NOMO-1 treated with DMSO at 0.1 percent for 48 hours (cell line): ENCODE results near the gene PCDH15.
"Not testable (repeated sequence)": the region's sequence is repeated elsewhere in the genome, so short reads cannot be mapped to it uniquely, and the experiment has no call there.

ENCODE experiments used
- DNase-seq: peaks from one replicate; lab custom pipeline; 2025; ENCODE audit not compliant: unreplicated experiment; lab: John Stamatoyannopoulos, UW

Gene PCDH15

DNA sequence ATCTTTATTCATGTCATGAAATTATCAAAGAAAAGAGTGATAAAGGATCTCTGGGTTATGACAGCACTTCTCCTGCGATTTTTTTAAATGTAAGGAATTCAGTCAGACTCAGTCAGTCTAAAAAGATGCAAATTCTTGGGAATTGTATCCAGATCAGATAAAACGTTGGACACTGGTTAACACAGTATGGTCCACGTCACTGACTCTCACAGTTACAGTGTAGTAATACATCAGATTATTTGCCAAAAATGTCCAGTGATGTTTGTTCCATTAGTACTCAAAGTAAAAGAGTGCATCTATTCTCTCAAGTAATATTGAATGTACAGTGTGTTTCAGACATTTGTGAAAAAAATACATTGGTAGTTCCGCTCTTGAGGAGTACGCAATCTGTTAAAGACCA is 224.5 kb downstream of the PCDH15 start:
- no peak for DNase-seq

DNA sequence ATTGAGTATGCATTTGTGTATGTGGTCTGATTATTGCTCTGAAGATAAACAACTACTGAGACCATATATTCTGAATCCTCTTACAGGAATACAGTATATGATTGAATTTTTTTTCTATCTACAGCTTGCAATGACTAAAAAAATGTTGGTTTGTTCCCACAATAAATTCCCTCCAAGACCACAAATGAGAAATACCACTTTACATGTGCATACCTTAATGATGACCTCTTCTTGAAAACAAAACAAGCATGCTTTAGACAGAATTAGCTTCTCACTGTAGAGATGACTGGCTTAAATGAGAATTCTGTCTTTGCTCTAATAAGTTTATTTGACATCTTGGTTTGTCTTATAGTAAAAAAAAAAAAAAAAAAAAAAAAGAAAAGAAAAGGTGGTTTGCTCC is 241.5 kb downstream of the PCDH15 start:
- DNase-seq, result no peak

DNA sequence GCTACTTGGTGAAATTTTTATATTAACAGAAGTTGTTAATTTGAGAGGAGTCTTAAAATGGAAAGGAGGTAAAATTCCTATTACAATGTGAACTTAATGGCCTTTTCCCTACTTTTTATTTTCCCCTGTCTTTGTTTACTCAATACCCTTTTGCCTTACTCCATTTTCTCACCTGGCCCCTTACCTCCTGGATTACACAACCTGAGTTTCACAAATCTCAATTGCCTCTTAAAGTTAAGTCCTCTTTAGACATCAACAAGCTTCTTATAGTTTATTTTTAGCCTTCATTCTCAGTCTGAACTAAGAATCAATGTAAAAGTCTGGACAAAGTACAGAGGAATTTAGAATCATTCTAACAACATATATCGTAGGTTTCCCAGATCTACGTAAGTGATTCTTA is 247.0 kb downstream of the PCDH15 start:
- no peak for DNase-seq

DNA sequence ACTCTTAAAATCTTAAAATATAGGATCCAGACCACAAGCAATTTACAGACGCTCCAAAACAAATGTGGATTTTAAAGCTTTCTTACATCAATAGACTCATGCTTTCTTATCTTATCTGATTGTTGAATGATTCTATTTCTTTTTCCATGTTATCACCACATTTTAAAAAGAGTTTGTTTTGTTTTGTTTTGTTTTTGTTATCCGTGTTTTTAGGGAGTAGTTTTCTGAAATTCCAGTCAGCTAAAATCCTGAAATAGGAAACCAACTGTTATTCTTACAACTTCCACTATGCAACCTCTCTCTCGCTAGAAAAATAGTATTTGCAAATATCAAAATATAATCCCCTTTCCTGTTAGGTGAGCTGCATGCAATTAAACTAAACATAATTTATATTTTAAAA is 251.0 kb downstream of the PCDH15 start:
- DNase-seq, result no peak

DNA sequence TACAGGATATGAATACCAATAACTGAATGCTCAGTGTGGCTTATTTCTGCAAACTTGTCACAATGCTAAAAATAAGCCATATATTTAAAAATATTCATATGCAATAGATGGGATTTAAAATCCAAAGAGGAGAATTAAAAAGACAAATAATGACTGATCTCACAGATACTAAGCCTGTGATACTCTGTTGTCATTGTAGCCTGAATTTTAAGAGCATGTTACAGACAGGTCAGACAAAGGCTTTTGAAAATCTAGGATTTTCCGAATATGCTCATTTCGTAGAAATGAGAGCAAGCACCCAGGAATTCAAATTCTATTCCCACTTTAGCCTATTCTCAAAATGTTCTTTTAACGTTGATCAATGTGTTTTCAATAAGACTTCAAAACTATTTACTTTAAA is 269.7 kb downstream of the PCDH15 start:
- DNase-seq, result no peak

DNA sequence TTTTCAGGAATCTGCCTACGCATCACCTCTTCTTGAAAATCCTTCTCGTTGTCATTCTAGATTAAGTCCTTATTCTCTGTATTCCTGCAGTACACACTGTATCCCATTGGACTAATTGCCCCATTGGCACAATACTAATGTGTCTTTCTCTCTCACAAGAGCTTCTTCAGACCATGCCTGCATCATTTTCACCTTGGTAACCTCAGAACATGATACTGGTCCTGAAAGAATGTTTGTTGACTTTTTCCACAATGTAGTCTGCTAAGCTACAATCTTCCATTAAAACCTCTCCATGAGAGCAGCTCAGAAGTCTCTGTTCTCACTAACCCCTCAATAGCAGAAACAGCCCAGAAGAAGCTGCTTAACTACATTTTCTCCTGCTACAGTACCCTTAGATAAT is 270.7 kb downstream of the PCDH15 start:
- DNase-seq, result no peak

DNA sequence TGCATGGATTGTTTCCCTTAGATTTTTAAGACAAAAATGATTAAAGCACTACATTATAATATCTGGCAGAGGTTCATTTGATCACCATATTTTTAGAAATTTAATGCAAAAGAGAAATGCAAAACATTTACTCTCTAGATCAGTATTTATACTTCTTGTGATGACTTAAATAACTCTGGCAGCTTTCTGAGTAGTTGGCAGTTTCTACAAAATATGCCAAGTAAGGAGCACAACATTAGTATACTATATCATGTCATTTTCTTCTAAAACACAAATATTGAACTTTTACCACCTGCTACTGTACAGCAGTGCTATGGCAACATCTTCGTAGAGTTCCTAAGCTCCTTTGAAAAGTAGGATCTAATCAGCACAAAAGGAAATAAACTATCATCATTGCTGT is 275.2 kb downstream of the PCDH15 start:
- no peak for DNase-seq

DNA sequence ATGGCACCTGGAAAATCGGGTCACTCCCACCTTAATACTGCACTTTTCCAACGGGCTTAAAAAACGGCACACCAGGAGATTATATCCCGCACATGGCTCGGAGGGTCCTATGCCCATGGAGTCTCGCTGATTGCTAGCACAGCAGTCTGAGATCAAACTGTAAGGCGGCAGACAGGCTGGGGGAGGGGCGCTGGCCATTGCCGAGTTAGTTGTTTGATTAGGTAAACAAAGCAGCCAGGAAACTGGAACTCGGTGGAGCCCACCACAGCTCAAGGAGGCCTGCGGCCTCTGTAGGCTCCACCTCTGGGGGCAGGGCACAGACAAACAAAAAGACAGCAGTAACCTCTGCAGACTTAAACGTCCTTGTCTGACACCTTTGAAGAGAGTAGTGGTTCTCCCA is 285.8 kb downstream of the PCDH15 start:
- not testable (repeated sequence) for DNase-seq

DNA sequence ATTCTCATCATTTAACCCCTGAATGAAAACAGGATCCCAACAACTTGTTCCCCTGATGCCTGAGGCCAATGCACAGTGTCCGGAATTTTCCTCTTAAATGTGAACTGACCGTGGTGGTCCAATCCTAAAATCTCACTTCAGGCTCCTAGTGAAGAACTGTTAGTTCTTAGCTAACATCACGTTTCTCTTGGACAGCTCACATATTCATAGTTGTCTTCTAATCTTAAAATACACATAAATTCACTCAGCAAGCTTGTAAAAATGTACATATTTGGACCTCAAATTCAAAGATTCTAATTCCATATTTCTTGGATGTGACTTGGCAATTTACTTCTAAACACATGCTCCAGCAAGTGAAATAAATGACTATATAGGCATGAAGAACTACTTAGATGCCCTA is 297.2 kb downstream of the PCDH15 start:
- DNase-seq, result no peak

DNA sequence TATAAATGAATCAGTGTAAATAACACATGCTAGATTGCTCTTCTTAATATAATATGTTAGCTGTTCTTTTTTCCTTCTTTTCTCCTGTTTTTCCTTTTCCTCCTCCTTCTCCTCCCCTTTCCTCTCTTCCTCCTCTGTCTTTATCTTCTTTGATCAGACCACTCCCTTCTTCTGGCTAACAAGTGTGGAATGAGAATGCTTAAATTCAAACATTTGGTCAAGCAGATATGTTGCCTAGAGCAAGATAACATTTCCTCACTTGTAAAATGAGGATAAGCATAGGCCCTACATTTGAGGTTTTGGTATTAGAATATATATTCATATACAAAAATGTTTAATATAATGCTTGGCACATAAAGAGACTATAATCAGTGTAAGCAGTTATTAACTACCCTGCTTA is 299.1 kb downstream of the PCDH15 start:
- DNase-seq, result no peak

DNA sequence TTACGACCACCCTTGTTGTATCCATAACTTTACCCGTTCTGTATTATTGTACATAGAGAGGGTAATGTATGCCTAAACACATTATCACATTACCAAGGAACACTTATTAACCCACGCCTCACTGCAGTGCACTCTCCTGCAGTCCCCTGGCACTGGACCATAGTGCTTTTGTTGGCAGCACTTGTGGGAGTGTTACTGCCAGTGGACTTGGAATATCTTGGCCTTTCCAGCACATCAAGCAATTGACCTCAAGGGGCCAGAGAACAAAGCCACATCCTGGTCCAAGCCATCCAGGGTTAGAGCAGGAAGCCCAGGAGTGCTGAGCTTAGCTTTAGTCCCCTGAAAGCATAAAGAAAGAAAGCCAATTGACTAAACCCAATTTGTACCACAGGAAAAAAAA is 304.2 kb downstream of the PCDH15 start:
- no peak for DNase-seq

DNA sequence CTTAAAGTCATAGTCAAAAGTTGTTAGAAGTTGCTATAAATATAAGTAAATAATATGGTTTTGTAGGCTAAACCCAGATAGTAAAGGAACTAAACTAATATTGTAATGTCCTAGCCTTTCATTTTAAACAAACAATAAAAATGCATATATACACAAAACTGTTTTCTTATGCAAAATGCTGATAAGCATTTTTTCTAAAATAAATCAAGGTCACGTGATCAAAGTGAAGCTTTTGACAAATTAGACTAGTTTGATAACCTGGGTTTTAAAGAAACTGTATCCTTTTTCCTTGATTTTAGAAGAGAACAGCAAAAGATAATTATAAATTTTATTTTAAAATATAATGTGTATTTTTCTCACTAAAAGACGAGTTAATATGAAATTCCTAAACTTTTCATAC is 313.3 kb downstream of the PCDH15 start:
- DNase-seq, result no peak

DNA sequence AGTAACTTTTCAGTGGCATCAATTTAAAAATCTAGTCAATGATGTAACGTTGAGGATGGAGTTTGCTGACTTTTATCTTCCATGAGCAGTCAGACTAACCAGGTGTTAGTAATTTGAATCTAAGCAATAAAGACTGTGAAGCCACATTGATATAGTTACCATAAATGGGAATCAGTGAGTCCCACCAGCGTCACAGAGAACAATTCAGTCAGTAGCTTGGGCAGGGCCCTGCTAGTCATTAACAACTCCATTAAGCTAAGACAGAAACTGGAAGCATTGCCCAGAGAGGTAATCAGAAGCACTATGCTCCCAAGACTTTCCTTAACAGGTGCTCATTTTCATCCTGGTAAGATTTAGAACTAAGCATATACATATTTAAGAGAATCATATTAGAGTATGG is 315.1 kb downstream of the PCDH15 start:
- no peak for DNase-seq

DNA sequence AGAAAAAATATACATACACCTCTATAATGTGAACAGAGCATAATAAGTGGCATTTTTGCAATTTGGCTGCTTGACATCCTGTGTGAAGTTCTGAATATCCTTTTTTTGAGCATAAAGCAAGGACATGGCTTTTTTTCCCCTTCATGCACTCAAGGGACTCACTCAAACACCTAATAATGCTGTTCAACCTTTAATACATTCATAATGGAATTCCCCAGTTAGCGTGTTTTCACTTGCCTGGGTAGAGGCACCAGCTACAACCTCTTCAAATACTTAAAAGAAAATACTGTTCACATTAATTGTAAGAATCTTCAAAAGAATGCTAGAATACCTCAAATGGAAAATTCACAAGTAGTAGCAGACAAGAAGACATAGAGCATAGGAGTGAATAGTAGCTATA is 316.8 kb downstream of the PCDH15 start:
- DNase-seq, result no peak

DNA sequence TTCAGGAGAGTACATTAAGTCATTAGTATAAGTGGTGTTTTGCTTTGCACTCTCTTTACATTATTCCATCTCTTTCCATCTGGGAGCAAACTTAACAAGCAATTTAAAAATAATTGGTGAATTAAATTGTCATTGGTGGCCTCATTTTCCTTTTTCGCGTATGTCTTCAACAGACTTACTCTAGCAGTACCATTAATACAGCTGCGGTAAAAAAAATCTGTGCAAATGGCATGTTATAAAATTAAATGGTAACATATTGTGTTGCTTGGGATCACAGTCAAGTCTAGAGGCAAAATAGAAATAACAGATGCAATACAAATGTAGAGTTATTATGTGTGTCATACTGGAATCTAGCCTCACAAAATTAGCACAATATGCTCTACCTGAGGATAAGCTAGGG is 322.4 kb downstream of the PCDH15 start:
- no peak for DNase-seq

DNA sequence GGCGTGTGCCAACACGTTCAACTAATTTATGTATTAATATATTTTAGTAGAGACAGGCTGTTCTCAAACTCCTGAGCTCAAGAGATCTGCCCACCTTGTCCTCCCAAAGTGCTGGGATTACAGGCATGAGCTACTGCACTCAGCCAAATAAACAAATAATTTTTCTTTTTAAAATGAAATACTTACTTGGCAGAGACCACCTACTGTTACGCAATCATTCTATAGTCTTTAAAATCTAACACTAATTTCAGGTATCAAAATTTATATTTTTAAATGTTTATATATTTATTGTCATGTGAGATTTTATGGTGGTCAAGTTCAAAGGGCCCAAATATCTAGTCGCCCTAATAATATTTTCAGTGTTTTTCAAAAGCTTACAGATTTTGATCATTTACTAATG is 323.3 kb downstream of the PCDH15 start:
- DNase-seq, result no peak

DNA sequence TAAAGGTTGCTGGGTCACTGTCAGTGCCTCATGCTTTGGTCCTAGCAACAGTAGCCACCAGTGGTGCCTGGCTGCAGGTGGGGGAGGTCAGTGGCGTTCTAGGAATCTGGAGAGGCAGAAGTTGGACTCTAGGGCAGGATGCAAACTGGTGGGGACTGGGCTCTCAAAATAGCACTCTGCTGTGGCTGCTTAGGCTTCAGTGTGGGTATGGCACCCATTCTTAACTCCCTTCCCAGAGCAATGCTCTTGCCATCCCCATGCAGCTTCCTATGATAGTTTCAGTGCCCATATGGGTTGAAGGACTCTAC is 330.8 kb downstream of the PCDH15 start:
- no peak for DNase-seq

DNA sequence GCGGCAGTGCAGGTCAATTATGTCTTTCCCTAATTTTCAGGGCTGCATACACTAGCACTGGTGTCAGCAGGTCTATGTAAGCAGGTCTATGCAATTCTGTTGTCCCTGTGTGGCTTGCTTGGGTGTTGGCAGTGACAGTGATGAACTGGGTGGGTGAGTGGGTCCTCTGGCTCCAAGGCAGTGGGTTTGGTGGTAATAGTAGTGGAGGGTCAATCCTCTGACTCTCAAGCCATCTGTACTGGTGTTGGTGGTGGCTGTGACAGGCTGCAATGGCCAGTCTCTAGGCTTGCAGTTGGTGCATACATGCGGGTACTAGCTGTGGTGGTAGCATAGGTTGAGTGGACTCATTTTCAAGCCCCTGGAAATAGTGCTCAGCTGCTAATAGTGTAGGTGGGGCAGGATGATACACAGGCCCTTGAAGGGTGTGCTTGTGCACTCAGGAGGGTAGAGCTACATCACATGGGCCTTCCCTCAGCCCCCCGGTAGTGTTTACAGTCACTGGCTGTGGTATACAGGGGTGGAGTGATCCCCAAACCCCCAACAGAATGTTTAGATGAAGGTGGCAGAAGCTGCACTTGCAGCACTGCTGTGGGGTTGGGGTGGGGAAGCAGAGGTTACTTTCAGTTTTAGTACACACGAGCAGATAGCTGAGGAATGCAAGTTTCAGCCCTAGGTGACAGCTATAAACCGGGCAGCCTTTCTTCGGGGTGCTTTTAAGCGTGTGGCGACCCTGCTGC is 331.3 kb downstream of the PCDH15 start:
- no peak for DNase-seq

DNA sequence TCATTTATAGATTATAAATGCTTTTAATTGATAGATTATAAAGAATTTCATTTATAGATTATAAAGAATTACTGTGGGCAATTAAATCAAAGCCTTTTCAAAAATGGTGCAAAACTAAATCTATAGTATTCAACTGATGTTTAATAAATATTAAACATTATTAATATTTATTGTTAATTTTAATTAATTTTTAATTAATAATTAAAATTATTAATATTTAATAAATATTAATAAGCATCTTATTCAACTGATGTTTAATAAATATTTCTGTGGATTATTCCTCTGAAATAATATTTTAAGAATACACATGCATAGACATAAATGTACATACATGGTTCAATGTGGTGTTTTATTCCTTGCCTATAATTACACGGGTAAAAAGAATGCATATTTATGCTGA is 346.8 kb downstream of the PCDH15 start:
- DNase-seq, result no peak

DNA sequence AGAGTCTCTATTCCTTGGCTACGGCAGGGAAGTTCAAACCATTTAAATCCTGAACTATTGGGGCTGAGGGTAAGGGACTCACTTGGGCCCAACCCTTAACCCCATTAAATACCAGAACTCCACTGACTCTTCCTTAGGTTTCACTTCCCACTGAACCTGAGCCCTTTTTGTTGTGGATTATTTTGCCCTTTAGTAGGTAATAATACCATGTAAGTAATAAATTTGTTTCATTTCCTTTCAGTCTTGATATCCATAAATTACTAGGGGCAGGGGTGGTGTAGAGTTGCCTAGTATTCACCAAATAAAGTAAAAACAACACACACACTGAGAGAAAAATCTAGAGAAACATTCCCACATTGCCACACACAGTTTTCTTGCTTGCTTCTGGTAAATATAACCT is 352.0 kb downstream of the PCDH15 start:
- DNase-seq, result no peak

DNA sequence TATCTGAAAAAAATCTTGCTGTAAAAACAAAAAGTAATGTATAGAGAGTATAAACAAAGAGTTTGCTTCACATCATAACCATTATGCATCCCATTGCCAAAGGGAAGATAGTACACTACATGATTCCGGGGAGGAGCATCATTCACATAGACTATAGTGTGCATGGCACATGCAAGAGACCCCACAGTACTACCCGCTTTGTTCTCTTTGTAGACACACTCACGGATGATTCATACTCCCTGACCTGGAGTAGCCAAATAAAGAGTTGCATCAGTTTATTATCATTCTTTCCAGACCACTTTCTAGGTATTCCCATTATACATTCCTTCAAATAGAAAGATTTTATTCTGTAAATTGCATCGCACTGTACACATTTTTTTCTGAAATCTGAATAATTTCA is 356.9 kb downstream of the PCDH15 start:
- no peak for DNase-seq

DNA sequence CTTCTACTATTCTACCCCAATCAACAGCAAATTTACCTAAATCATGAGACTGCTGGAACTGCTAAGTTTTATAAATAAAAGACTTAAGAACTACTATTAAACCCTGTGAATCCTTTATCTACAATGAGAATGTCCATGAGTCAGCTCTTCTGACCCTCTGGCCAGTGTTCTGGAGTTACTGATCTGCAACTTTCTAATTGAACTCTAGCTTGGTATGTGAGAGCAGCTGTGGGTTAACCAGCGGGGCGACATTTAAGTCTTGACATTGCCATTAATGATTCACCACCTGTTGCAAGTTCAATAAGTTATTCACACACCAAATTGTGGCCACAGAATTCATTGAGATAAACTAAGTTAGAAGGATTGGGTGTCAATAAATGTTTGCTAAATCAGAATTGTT is 359.8 kb downstream of the PCDH15 start:
- DNase-seq, result no peak

DNA sequence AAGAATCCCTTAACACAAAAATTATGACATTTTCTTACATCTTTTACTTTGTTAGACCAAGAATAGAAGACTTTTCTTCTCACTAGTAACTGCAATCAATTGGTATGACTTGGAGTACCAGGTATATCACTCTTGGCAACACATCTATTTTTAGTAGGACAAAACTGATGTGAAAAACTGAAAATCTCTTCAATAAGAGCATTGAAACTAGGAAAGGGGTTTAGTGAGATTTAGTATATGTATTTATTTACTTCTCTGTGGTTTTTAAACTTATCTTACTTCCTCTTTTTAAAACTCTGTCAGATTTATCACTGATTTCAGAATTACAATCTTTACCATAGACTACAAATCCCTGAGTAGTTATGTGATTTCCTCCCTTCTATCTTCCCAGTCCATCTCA is 366.2 kb downstream of the PCDH15 start:
- DNase-seq, result no peak

DNA sequence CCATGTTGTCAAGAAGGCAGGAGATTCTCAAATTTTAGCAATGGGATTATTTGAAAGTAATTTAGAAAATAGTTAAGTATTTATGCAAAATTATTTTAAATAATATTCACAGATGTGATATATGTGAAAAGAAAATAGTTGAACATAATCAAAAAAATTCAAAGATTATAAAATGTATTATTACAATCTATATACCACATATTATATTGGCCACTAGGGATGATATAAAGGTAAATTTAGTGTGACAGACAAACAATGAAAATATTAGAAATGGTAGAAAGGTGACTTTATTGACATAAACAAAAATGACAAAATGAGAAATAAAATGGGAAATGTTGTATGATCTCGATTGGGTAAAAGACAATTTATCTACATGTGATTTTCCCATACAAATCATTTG is 385.5 kb downstream of the PCDH15 start:
- DNase-seq, result no peak
